Fibroblast of villous mesenchyme (primary cell): Measurements from ENCODE around the gene MAP2. TPM values are rescaled to one million over a fixed set of nuclear protein-coding genes. Genes with fewer than 3 reads are reported as not detected.

ENCODE experiments used
- DNase-seq: peaks from one replicate; pipeline ENCODE4 v3.0.0-alpha.2; 2010; ENCODE audit warnings: low read depth
- H3K4me3 ChIP-seq: 2 replicates; pipeline ENCODE4 v1.5.1; 2011; ENCODE audit warnings: low read depth, mild to moderate bottlenecking, low read length
- total RNA-seq: library from RNA; depleted of rRNA; stranded (reverse); fragments of >200 nt; gene quantifications from 2 replicates; pipeline ENCODE4 v1.2.3, GENCODE V29; 2012
- TF ChIP-seq, protein P1 (sequence below): IDR thresholded peaks from 2 replicates; pipeline ENCODE4 v1.5.1; 2012; ENCODE audit warnings: low read depth, mild to moderate bottlenecking, low read length; ENCODE audit not compliant: insufficient read depth

The MAP2 gene
- total RNA-seq, 1 donor = 37.1 TPM

- DNase-seq = no peak
- no peak overlapping the region for H3K4me3 ChIP-seq
- TF ChIP-seq, protein P1, sequence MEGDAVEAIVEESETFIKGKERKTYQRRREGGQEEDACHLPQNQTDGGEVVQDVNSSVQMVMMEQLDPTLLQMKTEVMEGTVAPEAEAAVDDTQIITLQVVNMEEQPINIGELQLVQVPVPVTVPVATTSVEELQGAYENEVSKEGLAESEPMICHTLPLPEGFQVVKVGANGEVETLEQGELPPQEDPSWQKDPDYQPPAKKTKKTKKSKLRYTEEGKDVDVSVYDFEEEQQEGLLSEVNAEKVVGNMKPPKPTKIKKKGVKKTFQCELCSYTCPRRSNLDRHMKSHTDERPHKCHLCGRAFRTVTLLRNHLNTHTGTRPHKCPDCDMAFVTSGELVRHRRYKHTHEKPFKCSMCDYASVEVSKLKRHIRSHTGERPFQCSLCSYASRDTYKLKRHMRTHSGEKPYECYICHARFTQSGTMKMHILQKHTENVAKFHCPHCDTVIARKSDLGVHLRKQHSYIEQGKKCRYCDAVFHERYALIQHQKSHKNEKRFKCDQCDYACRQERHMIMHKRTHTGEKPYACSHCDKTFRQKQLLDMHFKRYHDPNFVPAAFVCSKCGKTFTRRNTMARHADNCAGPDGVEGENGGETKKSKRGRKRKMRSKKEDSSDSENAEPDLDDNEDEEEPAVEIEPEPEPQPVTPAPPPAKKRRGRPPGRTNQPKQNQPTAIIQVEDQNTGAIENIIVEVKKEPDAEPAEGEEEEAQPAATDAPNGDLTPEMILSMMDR = no peak
These were observed 210.1 kb downstream of the MAP2 start for GRCh38 chr2:209633911-209634310.

DNA sequence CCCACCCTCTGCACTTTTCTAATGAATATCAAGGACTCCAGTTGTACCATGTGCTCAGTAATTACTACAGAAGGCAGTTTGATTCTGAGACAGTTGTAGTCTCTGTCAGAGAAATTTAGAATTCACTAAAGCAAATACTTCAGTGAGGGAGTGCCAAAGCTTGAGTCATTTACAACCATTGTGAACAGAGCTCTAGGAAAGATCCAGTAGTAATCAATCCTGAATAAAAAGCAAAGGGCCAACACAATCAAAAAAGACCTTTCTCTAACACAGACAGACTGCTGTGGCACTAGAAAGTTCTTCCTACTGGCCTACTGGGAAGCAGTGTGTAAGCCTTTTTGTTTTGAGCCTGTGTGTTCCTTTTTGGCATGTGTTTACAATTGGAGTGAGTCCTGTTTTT, 212.2 kb downstream of the MAP2 start:
- TF ChIP-seq, protein P1 = no peak
- no peak overlapping the region for H3K4me3 ChIP-seq
- DNase-seq = no peak

GRCh38 chr2:209637293-209637692, 213.4 kb downstream of the MAP2 start:
- TF ChIP-seq, protein P1 = no peak
- no peak overlapping the region for H3K4me3 ChIP-seq
- no peak for DNase-seq

GRCh38 chr2:209638346-209638745, 214.5 kb downstream of the MAP2 start:
- no peak overlapping the region for H3K4me3 ChIP-seq
- TF ChIP-seq, protein P1 = no peak
- DNase-seq = no peak

DNA sequence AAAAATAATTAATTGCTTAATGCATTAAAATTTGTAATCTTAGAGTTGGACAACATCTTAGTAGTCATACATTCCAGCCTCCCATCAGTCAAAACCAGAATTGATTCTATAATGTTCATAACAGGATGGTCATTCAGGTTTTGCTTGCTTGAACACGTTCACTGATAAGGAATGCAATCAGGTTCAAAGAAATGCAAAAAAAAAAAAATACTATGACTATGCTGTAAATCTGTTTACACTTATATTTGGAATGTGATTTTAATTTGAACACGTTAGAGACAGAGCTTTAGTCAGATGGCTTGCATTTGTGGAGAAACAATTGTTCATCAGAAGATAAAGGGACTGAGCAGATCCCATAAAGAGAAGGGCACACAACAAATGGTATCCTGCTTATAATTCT, 216.5 kb downstream of the MAP2 start:
- TF ChIP-seq, protein P1 = no peak
- H3K4me3 ChIP-seq = no peak overlapping the region
- DNase-seq = no peak

DNA sequence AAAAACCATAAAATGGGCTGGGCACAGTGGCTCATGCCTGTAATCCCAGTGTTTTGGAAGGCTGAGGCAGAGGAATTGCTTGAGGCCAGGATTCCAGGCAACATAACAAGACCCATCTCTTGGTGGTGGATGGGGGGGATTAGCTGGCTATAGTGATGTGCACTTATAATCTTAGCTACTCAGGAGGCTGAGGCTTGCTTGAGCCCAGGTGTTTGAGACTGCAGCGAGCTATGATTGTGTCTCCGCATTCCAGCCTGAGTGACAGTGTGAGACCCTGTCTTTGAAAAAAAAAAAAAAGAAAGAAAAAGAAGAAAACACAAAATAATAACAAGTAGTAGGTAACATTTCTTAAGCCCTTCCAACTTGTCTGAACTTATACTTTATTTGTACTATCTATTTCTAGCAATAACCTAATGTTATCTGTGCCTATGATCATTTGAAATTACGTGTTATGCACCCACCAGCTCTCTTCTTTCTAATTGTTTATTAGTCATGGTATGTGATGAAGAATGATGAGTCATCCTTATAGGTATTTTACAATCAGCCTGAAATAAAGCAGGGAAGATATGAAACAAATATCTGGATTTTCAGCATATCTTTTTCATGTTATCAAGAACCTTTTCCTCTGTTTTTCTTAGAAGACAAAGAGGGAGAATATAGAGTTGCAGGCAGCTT, 218.4 kb downstream of the MAP2 start:
- H3K4me3 ChIP-seq = no peak overlapping the region
- DNase-seq = no peak
- TF ChIP-seq, protein P1 = no peak

GRCh38 chr2:209644842-209645241, 221.0 kb downstream of the MAP2 start:
- H3K4me3 ChIP-seq = no peak overlapping the region
- DNase-seq = no peak

More at GRCh38 chr2:209644842-209645241, 221.0 kb downstream of the MAP2 start:
- TF ChIP-seq, protein P1 = no peak
